Measurements from ENCODE around the gene RESP18.

DNA sequence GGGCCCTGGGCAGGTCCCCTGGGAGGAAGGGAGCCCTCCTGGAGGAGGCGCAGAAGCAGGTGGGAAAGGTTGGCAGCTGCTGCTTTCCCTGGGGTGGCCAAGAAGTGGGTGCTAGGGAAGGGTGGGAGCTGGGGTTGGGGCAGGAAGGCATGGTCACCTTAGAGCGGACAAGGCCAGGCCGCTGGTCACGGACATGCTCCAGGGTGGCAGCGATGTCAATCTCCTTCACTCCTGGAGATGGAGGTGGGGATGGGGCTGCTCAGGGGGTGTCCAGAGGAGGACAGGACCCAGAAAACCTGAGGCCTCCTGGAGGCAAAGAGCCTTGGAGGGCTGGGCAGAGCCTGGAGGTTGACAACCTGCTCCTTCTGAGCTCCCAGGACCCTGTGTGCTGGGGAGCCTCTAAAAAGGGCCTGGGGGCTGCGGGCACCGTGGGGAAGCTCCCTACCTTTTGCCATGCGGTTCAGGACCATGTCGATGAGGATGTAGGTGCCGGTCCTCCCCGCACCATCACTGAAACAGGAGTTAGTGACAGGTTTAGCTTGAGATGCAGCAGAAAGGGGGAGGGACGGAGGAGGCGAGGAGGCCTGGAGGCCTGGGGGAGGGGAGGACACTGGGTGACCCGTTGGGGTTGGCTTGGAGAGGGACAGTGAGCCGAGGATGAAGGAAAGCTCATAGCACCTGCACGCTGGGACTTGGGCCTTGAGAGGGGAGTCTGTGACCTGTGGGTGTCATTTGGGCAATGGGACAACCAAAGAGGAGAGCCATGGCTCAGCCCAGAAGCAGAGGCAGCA lies 42.0 kb downstream of the RESP18 start:
- no peak for TF ChIP-seq EP300 (IDR thresholded peaks at IDR 0.05; ENCODE audit: borderline replicate concordance in 1 of 2, low read depth in 1 of 2, low read length in 1 of 2)
- TF ChIP-seq CHD2 (IDR thresholded peaks at IDR 0.05; ENCODE audit: low read length, partially characterized antibody) = no peak
- no peak for TF ChIP-seq CTCF (IDR thresholded peaks at IDR 0.05)
- TF ChIP-seq ELF1 (IDR thresholded peaks at IDR 0.05) = no peak
- TF ChIP-seq EZH2phosphoT487 (IDR thresholded peaks at IDR 0.05; ENCODE audit: borderline replicate concordance, low read depth) = no peak
- no peak for TF ChIP-seq ZBTB33 (IDR thresholded peaks at IDR 0.05; ENCODE audit: borderline replicate concordance, low read depth)
- TF ChIP-seq GATA2 (CRISPR knock-in tag; IDR thresholded peaks at IDR 0.05) = no peak
- no peak for TF ChIP-seq SIN3A (IDR thresholded peaks at IDR 0.05; ENCODE audit: borderline replicate concordance, low read depth, low read length)
- no peak for TF ChIP-seq RXRA (IDR thresholded peaks at IDR 0.05; ENCODE audit: borderline replicate concordance, low read depth)
- TF ChIP-seq JUND (IDR thresholded peaks at IDR 0.05) = no peak
- no peak for TF ChIP-seq SMC3 (IDR thresholded peaks at IDR 0.05; ENCODE audit: low read depth, low read length)
- TF ChIP-seq NRF1 (IDR thresholded peaks at IDR 0.05; ENCODE audit: low read depth, low read length) = no peak
- no peak for TF ChIP-seq USF2 (IDR thresholded peaks at IDR 0.05; ENCODE audit: borderline replicate concordance, low read depth, low read length)

Measured in SK-N-SH (cell line).